Measurements from ENCODE around the gene SUSD3.

DNA sequence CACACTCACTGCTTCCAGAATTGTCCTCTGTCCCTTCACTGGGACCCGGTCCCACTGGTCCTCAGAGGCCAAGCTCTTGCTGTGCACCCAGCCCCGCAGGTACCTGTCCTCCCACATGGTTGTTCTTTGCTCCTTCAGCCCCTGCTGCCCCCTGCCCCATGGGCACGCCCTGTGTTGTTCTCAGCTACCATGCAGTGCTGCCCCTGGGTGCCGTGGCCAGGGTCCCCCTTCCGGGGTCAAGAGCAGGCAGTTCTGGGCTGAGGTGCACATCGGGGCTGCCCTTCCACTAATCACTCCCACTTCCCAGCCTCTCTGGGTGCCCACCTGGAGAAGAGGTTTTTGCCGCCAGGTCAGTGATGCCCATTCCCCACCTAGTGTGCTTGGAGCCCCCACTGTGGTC is 31.9 kb upstream of the SUSD3 start:
- no peak for TF ChIP-seq EZH2phosphoT487 (IDR thresholded peaks at IDR 0.05; ENCODE audit: borderline replicate concordance, low read length)
- TF ChIP-seq, protein P1, sequence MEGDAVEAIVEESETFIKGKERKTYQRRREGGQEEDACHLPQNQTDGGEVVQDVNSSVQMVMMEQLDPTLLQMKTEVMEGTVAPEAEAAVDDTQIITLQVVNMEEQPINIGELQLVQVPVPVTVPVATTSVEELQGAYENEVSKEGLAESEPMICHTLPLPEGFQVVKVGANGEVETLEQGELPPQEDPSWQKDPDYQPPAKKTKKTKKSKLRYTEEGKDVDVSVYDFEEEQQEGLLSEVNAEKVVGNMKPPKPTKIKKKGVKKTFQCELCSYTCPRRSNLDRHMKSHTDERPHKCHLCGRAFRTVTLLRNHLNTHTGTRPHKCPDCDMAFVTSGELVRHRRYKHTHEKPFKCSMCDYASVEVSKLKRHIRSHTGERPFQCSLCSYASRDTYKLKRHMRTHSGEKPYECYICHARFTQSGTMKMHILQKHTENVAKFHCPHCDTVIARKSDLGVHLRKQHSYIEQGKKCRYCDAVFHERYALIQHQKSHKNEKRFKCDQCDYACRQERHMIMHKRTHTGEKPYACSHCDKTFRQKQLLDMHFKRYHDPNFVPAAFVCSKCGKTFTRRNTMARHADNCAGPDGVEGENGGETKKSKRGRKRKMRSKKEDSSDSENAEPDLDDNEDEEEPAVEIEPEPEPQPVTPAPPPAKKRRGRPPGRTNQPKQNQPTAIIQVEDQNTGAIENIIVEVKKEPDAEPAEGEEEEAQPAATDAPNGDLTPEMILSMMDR (IDR thresholded peaks at IDR 0.05; ENCODE audit: low read depth, low read length, poor library complexity, severe bottlenecking): no peak
